HG02610 (cell line): Measurements from ENCODE around the gene KRT75.
"Not testable (repeated sequence)": the region's sequence is repeated elsewhere in the genome, so short reads cannot be mapped to it uniquely, and the experiment has no call there.

ENCODE experiments used
- ATAC-seq: cut with Tn5 transposase; IDR thresholded peaks from one replicate; pipeline ENCODE4 v1.9.1; 2021; ENCODE audit warnings: mild to moderate bottlenecking, moderate library complexity; ENCODE audit not compliant: unreplicated experiment

KRT75 gene

DNA sequence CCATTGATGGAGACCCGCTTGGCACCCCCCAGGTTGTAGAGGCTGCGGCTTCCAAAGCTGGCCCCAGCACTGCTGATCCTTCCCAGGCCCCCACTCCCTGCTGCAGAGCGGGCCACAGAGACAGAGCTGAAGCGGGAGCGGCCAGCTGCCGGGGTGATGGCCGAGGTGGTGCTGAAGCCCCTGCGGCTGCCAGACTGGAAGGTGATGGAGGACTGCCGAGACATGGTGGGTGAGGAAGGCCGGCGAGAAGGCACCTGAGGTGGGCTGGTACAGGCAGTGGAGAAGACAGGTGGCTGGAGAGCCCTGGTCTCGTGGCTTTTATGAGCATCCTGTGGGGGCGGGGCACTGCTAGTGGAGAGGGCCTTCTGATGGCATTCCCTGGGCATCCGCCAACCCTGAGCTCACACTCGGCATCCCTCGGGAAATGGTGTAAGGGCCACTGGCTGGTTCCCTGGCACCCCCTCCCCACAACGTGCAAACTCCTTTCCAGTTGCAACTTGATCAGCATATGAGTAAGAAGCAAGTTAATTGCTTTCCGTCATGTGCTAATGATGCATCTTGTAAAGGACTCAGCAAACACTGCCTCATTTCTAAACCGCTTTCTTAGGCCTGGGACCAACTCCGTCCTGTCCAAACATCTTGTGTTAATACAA, at the start of gene KRT75:
KRT75 (minus strand) TSS at position 291 of the 653 bp plus-strand sequence; CDS start at position 224, 67 bp downstream.
- no peak for ATAC-seq

DNA sequence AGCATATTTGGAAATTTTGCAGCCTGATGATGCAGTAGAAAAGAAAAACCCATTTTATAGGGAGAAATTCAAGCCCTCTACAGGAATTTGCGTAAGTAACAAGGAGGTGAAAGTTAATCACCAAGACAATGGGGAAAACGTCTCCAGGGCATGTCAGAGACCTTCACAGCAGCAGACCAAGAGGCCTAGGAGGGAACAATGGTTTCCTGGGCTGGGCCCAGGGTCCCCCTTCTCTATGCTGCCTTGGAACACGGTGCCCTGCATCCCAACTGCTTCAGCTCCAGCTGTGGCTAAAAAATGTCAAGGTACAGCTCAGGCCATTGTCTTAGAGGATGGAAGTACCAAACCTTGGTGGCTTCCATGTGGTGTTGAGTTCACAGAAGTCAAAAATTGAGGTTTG, 45.9 kb upstream of the KRT75 start:
- no peak for ATAC-seq

DNA sequence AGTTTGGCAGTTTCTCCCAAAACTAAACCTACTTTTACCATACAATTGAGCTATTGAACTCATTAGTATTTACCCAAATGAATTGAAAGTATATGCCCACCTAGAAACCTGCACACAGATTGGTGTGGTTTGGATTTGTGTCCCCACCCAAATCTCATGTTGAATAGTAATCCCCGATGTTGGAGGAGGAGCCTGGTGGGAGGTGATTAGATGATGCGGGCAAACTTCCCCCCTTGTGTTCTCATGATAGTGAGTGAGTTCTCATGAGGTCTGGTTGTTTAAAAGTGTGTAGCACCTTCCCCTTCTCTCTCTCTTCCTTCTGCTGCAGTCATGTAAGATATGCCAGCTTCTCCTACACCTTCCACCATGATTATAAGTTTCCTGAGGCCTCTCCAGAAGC, 43.5 kb upstream of the KRT75 start:
- no peak for ATAC-seq

GRCh38 chr12:52474212-52474611, 40.0 kb upstream of the KRT75 start:
- no peak for ATAC-seq

DNA sequence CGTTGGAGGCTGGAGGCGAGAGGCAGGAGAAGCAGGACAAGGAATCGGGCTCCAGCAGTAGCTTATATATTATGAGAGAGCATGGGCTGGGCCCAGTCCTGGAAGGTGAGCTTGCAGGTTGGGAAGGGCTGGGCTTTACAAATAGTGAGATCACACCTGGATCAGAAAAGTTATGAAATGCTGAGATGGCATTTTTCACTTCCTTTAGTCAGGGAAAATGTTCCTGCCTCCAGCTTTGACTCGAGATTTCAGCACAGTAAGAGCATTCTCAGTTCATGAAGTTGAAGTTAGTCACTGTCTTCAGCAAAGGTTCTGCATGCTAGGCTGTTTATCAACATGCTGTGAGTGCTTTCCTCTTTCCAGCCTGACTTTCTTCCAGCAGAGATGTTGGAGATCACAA, 39.6 kb upstream of the KRT75 start, which contains the start of gene KRT6C:
KRT6C (minus strand) TSS at position 38 of the 400 bp plus-strand sequence. CDS start 68 bp downstream, outside the sequence.
- ATAC-seq, result no peak

DNA sequence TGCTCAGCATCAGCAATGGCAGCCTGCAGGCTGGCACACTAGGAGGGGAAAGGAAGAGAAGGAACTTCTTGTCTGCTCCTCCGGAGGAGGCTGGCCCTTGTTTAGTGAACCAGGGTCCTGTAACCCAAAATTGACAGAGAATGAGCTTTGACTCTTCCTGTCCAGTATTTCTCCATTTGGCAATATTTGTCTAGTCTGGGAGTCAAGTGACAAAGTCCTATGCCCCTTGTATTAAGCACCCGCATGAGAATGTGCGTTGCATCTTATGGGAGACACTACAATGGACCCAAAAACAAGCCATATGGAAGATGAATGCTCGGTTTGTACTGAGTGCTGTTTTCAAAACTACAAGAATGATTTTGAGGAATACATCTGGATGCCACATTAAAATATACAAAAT, 35.7 kb upstream of the KRT75 start:
- ATAC-seq, result no peak

DNA sequence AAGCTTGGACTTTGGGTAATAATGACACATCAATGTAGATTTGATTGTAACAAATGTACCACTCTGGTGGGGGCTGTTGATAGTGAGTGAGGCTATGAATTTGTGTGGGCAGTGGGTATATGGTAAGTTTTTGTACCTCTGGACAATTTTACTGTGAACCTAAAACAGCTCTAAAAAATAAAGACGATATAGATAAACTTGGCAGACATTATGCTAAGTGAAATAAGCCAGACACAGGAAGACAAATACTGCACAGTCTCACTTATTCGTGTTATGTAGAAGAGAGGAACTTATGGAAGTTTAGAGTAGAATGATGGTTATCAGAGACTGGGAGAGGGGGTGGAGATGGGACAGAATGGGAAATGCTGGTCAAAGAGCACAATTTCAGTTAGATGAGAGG, 30.7 kb upstream of the KRT75 start:
- no peak for ATAC-seq

- ATAC-seq, result no peak
Observed at GRCh38 chr12:52461693-52462092, 27.5 kb upstream of the KRT75 start.

- no peak for ATAC-seq
Observed at GRCh38 chr12:52458861-52459260, 24.7 kb upstream of the KRT75 start.

DNA sequence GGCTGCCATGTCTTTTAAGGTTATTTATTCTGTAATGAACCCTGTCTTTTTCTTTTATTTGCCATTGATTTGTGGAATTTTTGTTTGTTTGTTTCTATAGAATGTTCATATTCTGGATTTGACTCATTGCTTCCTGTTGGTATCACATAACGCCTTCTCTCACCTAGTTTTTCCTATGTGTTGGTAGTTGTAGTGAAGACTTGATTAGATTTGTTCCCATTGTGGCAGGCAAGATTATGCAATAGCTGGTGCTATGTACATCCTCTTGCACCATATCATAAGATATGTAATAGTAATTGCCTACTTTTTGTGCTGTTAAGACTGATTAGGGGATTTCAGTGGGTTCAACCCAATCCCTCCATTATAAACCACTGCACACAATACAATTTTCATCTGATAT, 21.6 kb upstream of the KRT75 start:
- ATAC-seq, result no peak

DNA sequence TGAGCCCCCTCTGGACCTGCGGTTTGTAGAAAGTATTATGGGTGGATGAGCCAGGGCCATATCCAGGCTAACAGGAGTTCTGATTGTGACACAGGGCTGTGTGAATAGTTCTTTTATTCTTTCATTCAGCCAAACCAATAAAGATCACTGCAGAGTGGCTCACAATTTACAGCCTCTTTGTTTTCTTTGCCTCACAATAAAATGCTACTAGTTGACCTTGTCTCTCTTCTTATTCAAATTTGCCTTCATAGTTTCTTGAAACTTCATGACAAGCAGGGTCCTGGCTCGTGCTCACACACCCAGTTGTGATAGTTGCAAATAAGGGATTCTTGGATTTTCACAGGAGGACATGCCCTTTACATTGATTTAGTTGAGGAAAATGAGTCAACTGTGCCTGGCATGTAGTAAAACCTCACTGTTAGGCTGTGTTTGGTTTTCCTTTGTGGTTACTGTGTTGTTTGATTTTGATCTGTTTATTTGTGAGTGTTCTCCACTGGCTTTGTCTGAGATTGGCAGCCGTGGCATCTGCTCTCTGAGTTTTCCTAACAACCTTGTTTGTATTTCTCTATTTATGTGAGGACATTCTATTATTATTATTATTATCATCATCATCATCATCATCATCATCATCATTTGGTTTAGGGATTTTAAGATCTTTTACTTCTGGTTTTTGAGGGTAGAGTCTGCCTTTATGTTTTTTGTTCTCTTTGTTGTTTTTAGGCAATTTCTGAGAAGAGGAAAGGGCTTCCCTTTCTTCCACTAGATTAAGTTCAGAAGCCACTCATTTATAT, 20.4 kb upstream of the KRT75 start:
- ATAC-seq, result no peak

GRCh38 chr12:52452101-52452500, 17.9 kb upstream of the KRT75 start, which contains the start of gene KRT6B:
KRT6B (minus strand) TSS chr12:52452146; CDS start chr12:52452078, 68 bp downstream.
- ATAC-seq, result no peak

GRCh38 chr12:52448228-52448627, 14.1 kb upstream of the KRT75 start:
- no peak for ATAC-seq

GRCh38 chr12:52447196-52447595, 13.0 kb upstream of the KRT75 start:
- ATAC-seq, result not testable (repeated sequence)

- no peak for ATAC-seq
Observed at GRCh38 chr12:52446367-52447045, 12.3 kb upstream of the KRT75 start.

GRCh38 chr12:52445876-52446275, 11.7 kb upstream of the KRT75 start:
- ATAC-seq, result no peak

GRCh38 chr12:52444647-52445595, 10.8 kb upstream of the KRT75 start:
- ATAC-seq, result no peak

DNA sequence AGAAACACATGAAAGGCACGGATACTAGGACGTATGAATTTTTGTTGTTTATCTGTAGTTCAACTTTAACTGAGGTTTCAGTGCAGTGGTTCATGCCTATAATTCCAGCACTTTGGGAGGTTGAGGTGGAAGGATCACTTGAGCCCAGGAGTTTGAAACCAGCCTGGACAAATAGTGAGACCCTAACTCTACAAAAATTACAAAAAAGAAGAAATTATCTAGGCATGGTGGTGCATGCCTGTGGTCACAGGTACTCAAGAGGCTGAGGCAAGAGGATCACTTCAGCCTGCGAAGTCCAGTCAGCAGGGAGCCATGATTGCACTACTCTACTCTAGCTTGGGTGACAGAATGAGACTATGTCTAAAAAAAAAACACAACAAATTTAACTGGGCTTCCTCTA, 9.8 kb upstream of the KRT75 start:
- ATAC-seq, result no peak

DNA sequence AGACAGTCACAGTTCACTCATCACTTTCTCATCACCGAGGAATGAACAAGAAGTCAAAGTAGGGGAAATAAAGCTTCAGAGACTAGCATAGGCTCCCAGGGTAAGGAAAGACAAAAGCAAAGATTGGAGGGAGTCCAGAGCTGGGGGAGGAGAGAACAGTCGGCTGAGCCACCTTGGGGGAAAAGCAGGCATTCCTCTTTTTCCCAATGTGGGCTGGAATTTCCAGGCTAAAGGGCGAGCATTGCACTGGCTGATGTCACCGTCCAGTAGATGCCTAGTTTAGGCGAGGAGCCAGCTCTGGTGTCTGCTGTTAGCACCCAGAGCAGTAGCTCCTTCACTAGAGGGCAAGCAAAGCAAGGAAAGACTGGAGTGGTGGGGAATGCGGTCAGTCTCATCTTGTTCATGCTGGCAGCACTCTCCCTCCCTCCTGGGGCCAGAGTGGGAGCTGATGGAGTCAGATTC, 8.5 kb upstream of the KRT75 start:
- no peak for ATAC-seq

- no peak for ATAC-seq
Observed at GRCh38 chr12:52441320-52441911, 7.2 kb upstream of the KRT75 start.
